GM12892 (cell line): ENCODE data around the gene PLOD2.

Source experiments
- POLR2A ChIP-seq: IDR thresholded peaks from 2 replicates; pipeline ENCODE4 v1.6.1; 2011; ENCODE audit warnings: low read depth, low read length, control low read depth
- POLR2AphosphoS5 ChIP-seq: IDR thresholded peaks from 2 replicates; pipeline ENCODE4 v1.6.1; 2011; ENCODE audit warnings: low read depth, low read length, control low read depth

DNA sequence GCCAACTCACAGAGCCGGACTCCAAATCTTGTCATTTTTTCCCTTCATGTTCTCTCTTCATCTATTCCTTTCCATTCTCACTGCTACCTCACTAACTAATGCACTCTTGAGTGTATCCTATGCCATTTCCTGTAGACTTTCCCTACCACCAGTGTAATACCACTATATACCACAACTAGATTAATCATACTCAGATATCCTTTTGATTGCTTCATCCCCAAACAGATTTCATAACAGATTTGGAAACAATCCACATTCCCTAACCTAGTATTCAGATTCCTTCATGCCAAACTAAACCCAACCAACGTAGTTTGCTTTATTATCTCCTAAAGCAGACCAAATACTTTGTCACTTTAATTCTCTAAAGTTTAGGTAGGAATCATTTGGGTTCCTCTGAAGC, 2.6 kb upstream of the PLOD2 start:
- TF ChIP-seq POLR2AphosphoS5, result no peak
- no peak for TF ChIP-seq POLR2A
